ENCODE measurements around the gene CLINT1.

DNA sequence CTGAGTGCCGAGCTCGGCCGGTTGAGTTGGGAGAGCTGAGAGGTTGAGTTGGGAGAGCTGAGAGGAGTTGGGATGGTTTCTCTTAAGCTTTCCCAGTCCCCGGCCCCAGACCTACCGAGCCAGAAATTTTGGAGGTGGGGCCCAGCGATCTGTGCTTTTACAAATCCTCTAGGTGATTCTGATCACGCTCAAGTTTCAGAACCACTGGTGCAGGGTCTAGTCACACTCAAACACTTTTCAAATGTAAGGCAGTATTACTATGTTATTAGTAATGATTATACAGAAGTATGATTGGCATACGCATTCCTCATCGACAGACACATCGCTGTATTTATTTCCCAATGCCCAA is 256 bp upstream of the CLINT1 start:
- TF ChIP-seq GATA3 (IDR thresholded peaks at IDR 0.05; ENCODE audit: low read depth, low read length), result no peak
- TF ChIP-seq GATA2 (IDR thresholded peaks at IDR 0.05; ENCODE audit: low read depth, low read length), result no peak
